Adrenal gland (tissue), 12 donors: ENCODE results near the gene USB1. TPM values are rescaled to one million over a fixed set of nuclear protein-coding genes. Genes with fewer than 3 reads are reported as not detected.

Experiments used
- DNase-seq, 7 donors: peaks; one replicate each; pipeline ENCODE4 v3.0.0-alpha.2; 2019 to 2020
- H3K27ac ChIP-seq, 5 donors: fragments of 200-600 bp; sonication (generic) in 4 of 5; 1 replicate in 3 of 5; 2 replicates in 2 of 5; pipeline versions ENCODE4 v1.5.1 to v1.8.0; 2016 to 2020; ENCODE audit warnings: mild to moderate bottlenecking in 1 of 5
- H3K27me3 ChIP-seq: fragments of 200-600 bp; 2 replicates; pipeline ENCODE4 v1.8.0; 2021
- H3K36me3 ChIP-seq, 2 donors: fragments of 200-600 bp; replicated peaks in 1 of 2; 1 replicate in 1 of 2; 2 replicates in 1 of 2; pipeline versions ENCODE4 v1.5.1 to v1.8.0; 2018 to 2022
- H3K4me1 ChIP-seq, 2 donors: fragments of 200-600 bp; replicated peaks in 1 of 2; 1 replicate in 1 of 2; 2 replicates in 1 of 2; pipeline versions ENCODE4 v1.5.1 to v1.8.0; 2018 to 2021
- H3K4me3 ChIP-seq, 4 donors: fragments of 200-600 bp; sonication (generic) in 3 of 4; one replicate each; pipeline ENCODE4 v1.5.1; 2016 to 2018
- H3K9me3 ChIP-seq, 3 donors: fragments of 200-600 bp; sonication (generic) in 1 of 3; replicated peaks in 1 of 3; 1 replicate in 2 of 3; 2 replicates in 1 of 3; pipeline versions ENCODE4 v1.5.1 to v1.8.0; 2016 to 2021
- POLR2A ChIP-seq, 2 donors: fragments of 450-650 bp; IDR thresholded peaks; one replicate each; pipeline ENCODE4 v1.6.1; 2017; ENCODE audit warnings: antibody characterized with exemption in 2 of 2, mild to moderate bottlenecking in 2 of 2, moderate library complexity in 1 of 2
- WGBS, 4 donors: extraction: QIAGEN DNeasy Blood & Tissue Kit in 2 of 4; methylation state at CpG; one replicate each; pipeline versions ENCODE4 v1.1.5 to v1.1.7; 2013 to 2017; 5-methylcytosine and 5-hydroxymethylcytosine counted together
- intact Hi-C, 2 donors: fragments of 100-400 bp; cut with DNase I; formaldehyde crosslinking; loops; one replicate each; pipeline versions ENCODE4 v1.14.1 to v1.15.0; 2022 to 2023
- polyA plus RNA-seq, 3 donors: library from polyadenylated mRNA; stranded (reverse); fragments of 200-250 nt in 2 of 3; fragments of 350-450 nt in 1 of 3; fragmentation: Illumina TruSeq in 1 of 3; extraction: RNeasy Lipid Tissue Mini Kit (QIAGEN cat#74804) in 1 of 3; gene quantifications; one replicate each; pipeline ENCODE4 v1.2.3, GENCODE V29; 2013 to 2014
- total RNA-seq, 9 donors: library from RNA; depleted of rRNA in 4 of 9; stranded (reverse); fragments of >200 nt in 4 of 9; fragments of 120-200 nt in 1 of 9; fragmentation: NEBNext Ultra II Directional in 1 of 9; extraction: Animal tissue kit (Norgen Biotek cat#: 25700) in 1 of 9; gene quantifications; one replicate each; pipeline versions ENCODE4 v1.1.0 to v1.2.4, GENCODE V29; 2013 to 2023
- TF ChIP-seq, protein P1 (sequence below), 6 experiments: fragments of 450-650 bp in 4 of 6; fragments of 200-600 bp in 2 of 6; sonication (generic) in 1 of 6; IDR thresholded peaks; 1 replicate in 5 of 6; 2 replicates in 1 of 6; pipeline versions ENCODE4 v1.5.1 to v1.8.0; 2016 to 2021; ENCODE audit warnings: antibody characterized with exemption in 6 of 6, mild to moderate bottlenecking in 2 of 6, moderate library complexity in 1 of 6
- donor health status: healthy with polysubstance abuse.
- donor health status: Bipolar disorder and iron deficiency.
- donor health status: DM: yes; HTN: yes; CAD: no.
- donor health status: DM: no; HTN: no; CAD: no.
- donor health status: DM: no; HTN: no; CAD: no.
- donor health status: DM: yes; HTN: yes; CAD: no.

USB1 gene
- total and polyA plus RNA-seq, 12 donors = 26.9 to 273 (median 48.3) TPM

GRCh38 chr16:58042001-58042885, 41.0 kb downstream of the USB1 start:
- H3K9me3 ChIP-seq = no peaks in the 10 kb centered on the region
- H3K36me3 ChIP-seq = peaks cover 0 to 3% of the 10 kb centered on the region in 2 donors
- intact Hi-C loops = no loop called here

DNA sequence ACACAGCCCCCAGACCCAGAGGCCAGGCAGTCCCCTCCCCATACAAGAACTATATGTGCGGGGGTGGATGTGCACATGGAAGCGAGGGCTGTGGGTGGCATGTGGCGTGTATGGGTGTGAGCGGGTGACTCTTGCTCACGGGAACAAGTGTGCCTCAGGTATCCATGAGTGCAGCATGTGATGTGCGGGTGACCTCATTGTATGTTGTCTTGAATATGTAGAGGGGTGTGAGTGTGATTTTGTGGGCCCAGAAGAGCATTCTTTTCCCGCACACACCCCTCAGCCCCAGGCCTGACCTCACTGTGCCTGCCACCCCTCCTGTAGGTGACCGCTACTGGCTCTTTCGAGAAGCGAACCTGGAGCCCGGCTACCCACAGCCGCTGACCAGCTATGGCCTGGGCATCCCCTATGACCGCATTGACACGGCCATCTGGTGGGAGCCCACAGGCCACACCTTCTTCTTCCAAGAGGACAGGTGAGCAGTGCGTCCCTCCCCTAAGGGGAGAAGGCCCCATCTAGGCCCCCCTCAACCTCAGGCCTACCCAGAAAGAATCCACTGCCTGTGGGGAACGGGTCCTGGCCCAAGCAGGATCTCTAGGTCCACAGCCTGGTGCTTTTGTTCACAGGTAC, 41.8 kb downstream of the USB1 start:
- intact Hi-C loops = no loop called here
- no peak for DNase-seq
- H3K4me1 ChIP-seq = peaks cover 0 to 5% of the 10 kb centered on the region in 2 donors
- no peaks in the 10 kb centered on the region for H3K9me3 ChIP-seq
- WGBS, 4 donors = 96 to 98% (median 97%) methylated on average over 14 to 16 of the region's 16 CpGs
- H3K4me3 ChIP-seq = no peak overlapping the region
- TF ChIP-seq POLR2A (IDR thresholded peaks at IDR 0.05) = no peak
- TF ChIP-seq, protein P1, sequence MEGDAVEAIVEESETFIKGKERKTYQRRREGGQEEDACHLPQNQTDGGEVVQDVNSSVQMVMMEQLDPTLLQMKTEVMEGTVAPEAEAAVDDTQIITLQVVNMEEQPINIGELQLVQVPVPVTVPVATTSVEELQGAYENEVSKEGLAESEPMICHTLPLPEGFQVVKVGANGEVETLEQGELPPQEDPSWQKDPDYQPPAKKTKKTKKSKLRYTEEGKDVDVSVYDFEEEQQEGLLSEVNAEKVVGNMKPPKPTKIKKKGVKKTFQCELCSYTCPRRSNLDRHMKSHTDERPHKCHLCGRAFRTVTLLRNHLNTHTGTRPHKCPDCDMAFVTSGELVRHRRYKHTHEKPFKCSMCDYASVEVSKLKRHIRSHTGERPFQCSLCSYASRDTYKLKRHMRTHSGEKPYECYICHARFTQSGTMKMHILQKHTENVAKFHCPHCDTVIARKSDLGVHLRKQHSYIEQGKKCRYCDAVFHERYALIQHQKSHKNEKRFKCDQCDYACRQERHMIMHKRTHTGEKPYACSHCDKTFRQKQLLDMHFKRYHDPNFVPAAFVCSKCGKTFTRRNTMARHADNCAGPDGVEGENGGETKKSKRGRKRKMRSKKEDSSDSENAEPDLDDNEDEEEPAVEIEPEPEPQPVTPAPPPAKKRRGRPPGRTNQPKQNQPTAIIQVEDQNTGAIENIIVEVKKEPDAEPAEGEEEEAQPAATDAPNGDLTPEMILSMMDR (IDR thresholded peaks at IDR 0.05) = no peak
- no peaks in the 10 kb centered on the region for H3K27me3 ChIP-seq
- no peak overlapping the region for H3K27ac ChIP-seq
- peaks cover 0 to 3% of the 10 kb centered on the region in 2 donors for H3K36me3 ChIP-seq

More at GRCh38 chr16:58042001-58042885, 41.0 kb downstream of the USB1 start:
- no peak for DNase-seq
- Histone ChIP-seq H3K4me3 (no peak overlapping the region), H3K27me3 (no peaks in the 10 kb centered on the region), H3K27ac (no peak overlapping the region), H3K4me1 (peaks cover 0 to 5% of the 10 kb centered on the region in 2 donors)
- TF ChIP-seq, protein P1 (IDR thresholded peaks at IDR 0.05) = no peak
- TF ChIP-seq POLR2A (IDR thresholded peaks at IDR 0.05) = no peak
- 95 to 97% (median 97%) methylated on average over 10 to 22 of the region's 22 CpGs for WGBS, 4 donors

- H3K9me3 ChIP-seq = no peaks in the 10 kb centered on the region
- no peak overlapping the region for H3K27ac ChIP-seq
- no peak overlapping the region for H3K4me3 ChIP-seq
- peaks cover 0 to 3% of the 10 kb centered on the region in 2 donors for H3K36me3 ChIP-seq
- peaks cover 0 to 5% of the 10 kb centered on the region in 2 donors for H3K4me1 ChIP-seq
- DNase-seq = no peak
- TF ChIP-seq POLR2A (IDR thresholded peaks at IDR 0.05) = no peak
- TF ChIP-seq, protein P1 (IDR thresholded peaks at IDR 0.05) = no peak
- intact Hi-C loops = no loop called here
- no peaks in the 10 kb centered on the region for H3K27me3 ChIP-seq
- WGBS, 4 donors = 89 to 100% (median 92%) methylated on average over 3 to 7 of the region's 7 CpGs
Measured at GRCh38 chr16:58043571-58044155, 42.5 kb downstream of the USB1 start.
